Transverse colon (tissue), 3 donors: ENCODE measurements around the gene MYH16.

ENCODE experiments used
- CTCF ChIP-seq, 5 experiments: fragments of 200-600 bp in 3 of 5; fragments of 450-650 bp in 2 of 5; sonication (generic) in 3 of 5; IDR thresholded peaks; 1 replicate in 2 of 5; 2 replicates in 3 of 5; pipeline ENCODE4 v1.5.1; 2016 to 2017; ENCODE audit warnings: antibody characterized with exemption in 5 of 5, inconsistent platforms in 3 of 5, mild to moderate bottlenecking in 2 of 5, moderate library complexity in 1 of 5
- EP300 ChIP-seq: sonication (generic); formaldehyde crosslinking; IDR thresholded peaks from one replicate; pipeline ENCODE4 v1.6.1; 2017; ENCODE audit warnings: antibody characterized with exemption, low read depth

DNA sequence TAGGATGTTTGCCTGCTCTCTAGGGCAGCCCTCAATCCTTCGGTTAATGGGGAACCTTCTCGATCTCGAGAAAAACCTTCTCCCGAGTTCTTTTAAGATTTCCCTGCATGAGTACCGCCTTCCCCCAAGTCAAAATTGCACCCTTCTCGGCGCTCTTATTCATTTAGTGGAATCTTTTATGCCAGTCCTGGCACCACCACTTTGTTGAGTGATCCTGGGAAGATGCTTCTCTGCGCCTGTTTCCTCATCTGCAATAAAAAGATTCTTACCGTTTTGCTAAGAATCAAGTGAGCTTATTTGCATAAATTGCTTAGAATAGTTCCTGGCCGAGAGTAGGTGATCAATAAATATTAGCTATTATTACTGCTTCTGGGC is 53.8 kb downstream of the MYH16 start:
- TF ChIP-seq EP300 = no peak
- no peak for TF ChIP-seq CTCF (IDR thresholded peaks at IDR 0.05)
